ENCODE data around the gene IMMP2L. TPM values are rescaled to one million over a fixed set of nuclear protein-coding genes. Genes with fewer than 3 reads are reported as not detected.

The IMMP2L gene
- polyA plus RNA-seq, 1 donor (not counting 4 experiments of a cell fraction or from before 2014, with no cell fraction given) = 14.1 TPM

DNA sequence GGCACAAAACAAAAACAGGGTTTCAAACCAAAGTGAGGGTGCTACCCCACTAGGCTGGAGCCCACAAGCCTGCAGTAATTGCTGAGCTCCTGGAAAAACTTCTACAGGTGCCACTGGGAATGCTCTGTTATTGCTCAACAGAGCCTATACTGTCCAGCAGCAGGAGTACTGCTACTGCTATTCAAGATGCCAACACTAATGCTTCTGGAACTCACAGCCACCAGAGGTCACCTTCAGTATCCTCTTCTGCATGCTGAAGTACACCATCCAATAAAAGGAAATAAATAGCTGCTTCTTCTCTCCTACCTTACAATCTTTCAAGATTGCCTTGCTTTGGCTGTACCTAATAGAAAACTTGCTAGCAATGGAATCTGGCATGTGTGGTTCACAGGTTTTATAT, 249.3 kb downstream of the IMMP2L start:
- Histone ChIP-seq H3K27ac (ENCODE audit: control insufficient read depth, insufficient read depth, low read length) (no peak overlapping the region), H3K36me3 (ENCODE audit: control insufficient read depth in 2 of 2, extremely low read depth in 1 of 2, insufficient read depth in 2 of 2, low read length in 2 of 2) (no peaks in the 10 kb centered on the region), H3K27me3 (ENCODE audit: control insufficient read depth, extremely low read depth, insufficient read depth, low read length) (no peaks in the 10 kb centered on the region), H3K9me1 (ENCODE audit: control insufficient read depth, extremely low read depth, insufficient read depth, low read length) (no peaks in the 10 kb centered on the region), H3K4me3 (ENCODE audit: control insufficient read depth in 2 of 3, extremely low read depth in 1 of 3, insufficient read depth in 2 of 3, low read depth in 1 of 3, low read length in 3 of 3) (no peak overlapping the region), H3K4me1 (ENCODE audit: control insufficient read depth, extremely low read depth, insufficient read depth, low read length) (no peaks in the 10 kb centered on the region), H3K9ac (ENCODE audit: control insufficient read depth, extremely low read depth, insufficient read depth, low read length) (no peak overlapping the region), H4K20me1 (ENCODE audit: control insufficient read depth, extremely low read depth, insufficient read depth, low read length) (no peaks in the 10 kb centered on the region), H2AFZ (ENCODE audit: control insufficient read depth, low read length) (no peak overlapping the region), H3K4me2 (ENCODE audit: control insufficient read depth, extremely low read depth, insufficient read depth, low read depth, low read length) (no peak overlapping the region), H3K79me2 (ENCODE audit: control insufficient read depth, insufficient read depth, low read length) (no peaks in the 10 kb centered on the region), H3K9me3 (ENCODE audit: control insufficient read depth, low read depth, low read length) (no peaks in the 10 kb centered on the region)
- FAIRE-seq (peak; percentile 41), DNase-seq (ENCODE audit: low read depth, low spot score) (no peak)
- TF ChIP-seq EZH2 (IDR thresholded peaks at IDR 0.05; ENCODE audit: low read length) = no peak
- TF ChIP-seq, protein P1, sequence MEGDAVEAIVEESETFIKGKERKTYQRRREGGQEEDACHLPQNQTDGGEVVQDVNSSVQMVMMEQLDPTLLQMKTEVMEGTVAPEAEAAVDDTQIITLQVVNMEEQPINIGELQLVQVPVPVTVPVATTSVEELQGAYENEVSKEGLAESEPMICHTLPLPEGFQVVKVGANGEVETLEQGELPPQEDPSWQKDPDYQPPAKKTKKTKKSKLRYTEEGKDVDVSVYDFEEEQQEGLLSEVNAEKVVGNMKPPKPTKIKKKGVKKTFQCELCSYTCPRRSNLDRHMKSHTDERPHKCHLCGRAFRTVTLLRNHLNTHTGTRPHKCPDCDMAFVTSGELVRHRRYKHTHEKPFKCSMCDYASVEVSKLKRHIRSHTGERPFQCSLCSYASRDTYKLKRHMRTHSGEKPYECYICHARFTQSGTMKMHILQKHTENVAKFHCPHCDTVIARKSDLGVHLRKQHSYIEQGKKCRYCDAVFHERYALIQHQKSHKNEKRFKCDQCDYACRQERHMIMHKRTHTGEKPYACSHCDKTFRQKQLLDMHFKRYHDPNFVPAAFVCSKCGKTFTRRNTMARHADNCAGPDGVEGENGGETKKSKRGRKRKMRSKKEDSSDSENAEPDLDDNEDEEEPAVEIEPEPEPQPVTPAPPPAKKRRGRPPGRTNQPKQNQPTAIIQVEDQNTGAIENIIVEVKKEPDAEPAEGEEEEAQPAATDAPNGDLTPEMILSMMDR (optimal IDR thresholded peaks at IDR 0.05 in 1 of 3, IDR thresholded peaks at IDR 0.05 in 1 of 3, conservative IDR thresholded peaks at IDR 0.05 in 1 of 3; ENCODE audit: extremely low read depth in 1 of 3, insufficient read depth in 2 of 3, low read length in 3 of 3) = peak in 1 of 3 experiments; percentile 33
- dilution Hi-C loops (cut with MboI; ENCODE audit: extremely low pct_ligation_motif_present, low sequenced_read_pairs) = no loop called here

DNA sequence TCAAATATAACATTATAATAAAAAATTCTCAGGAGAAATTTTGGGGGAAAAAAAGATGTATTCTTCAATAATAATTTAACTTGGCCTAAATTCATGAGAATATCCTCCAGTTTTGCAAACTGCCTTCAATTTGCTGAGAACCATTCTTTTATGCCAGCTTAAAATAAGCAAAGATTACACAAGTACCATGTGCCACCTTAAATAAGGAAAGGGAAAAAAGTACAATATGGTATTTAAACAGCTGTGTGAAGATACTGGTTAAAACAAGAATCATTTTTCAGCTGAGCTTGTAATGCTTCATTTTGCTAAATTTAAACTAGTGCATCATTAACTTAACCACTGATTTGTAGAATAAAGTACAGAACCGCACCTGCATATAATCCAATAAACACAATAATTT, 253.6 kb downstream of the IMMP2L start:
- no peak overlapping the region for H3K4me3 ChIP-seq (ENCODE audit: control insufficient read depth in 2 of 3, extremely low read depth in 1 of 3, insufficient read depth in 2 of 3, low read depth in 1 of 3, low read length in 3 of 3)
- no peaks in the 10 kb centered on the region for H3K9me1 ChIP-seq (ENCODE audit: control insufficient read depth, extremely low read depth, insufficient read depth, low read length)
- no peaks in the 10 kb centered on the region for H3K9me3 ChIP-seq (ENCODE audit: control insufficient read depth, low read depth, low read length)
- DNase-seq (ENCODE audit: low read depth, low spot score) = no peak
- no peak for TF ChIP-seq EZH2 (IDR thresholded peaks at IDR 0.05; ENCODE audit: low read length)
- TF ChIP-seq, protein P1 (optimal IDR thresholded peaks at IDR 0.05 in 1 of 3, IDR thresholded peaks at IDR 0.05 in 1 of 3, conservative IDR thresholded peaks at IDR 0.05 in 1 of 3; ENCODE audit: extremely low read depth in 1 of 3, insufficient read depth in 2 of 3, low read length in 3 of 3) = no peak
- no peak overlapping the region for H2AFZ ChIP-seq (ENCODE audit: control insufficient read depth, low read length)
- H3K4me2 ChIP-seq (ENCODE audit: control insufficient read depth, extremely low read depth, insufficient read depth, low read depth, low read length) = no peak overlapping the region
- FAIRE-seq = no peak
- no peaks in the 10 kb centered on the region for H3K79me2 ChIP-seq (ENCODE audit: control insufficient read depth, insufficient read depth, low read length)
- no peak overlapping the region for H3K27ac ChIP-seq (ENCODE audit: control insufficient read depth, insufficient read depth, low read length)
- dilution Hi-C loops (cut with MboI; ENCODE audit: extremely low pct_ligation_motif_present, low sequenced_read_pairs) = no loop called here
- H3K4me1 ChIP-seq (ENCODE audit: control insufficient read depth, extremely low read depth, insufficient read depth, low read length) = no peaks in the 10 kb centered on the region
- no peaks in the 10 kb centered on the region for H3K27me3 ChIP-seq (ENCODE audit: control insufficient read depth, extremely low read depth, insufficient read depth, low read length)
- H3K36me3 ChIP-seq (ENCODE audit: control insufficient read depth in 2 of 2, extremely low read depth in 1 of 2, insufficient read depth in 2 of 2, low read length in 2 of 2) = no peaks in the 10 kb centered on the region
- H4K20me1 ChIP-seq (ENCODE audit: control insufficient read depth, extremely low read depth, insufficient read depth, low read length) = no peaks in the 10 kb centered on the region
- no peak overlapping the region for H3K9ac ChIP-seq (ENCODE audit: control insufficient read depth, extremely low read depth, insufficient read depth, low read length)

All from keratinocyte (primary cell).